ENCODE results near the gene CRYBB3.
"Not testable (repeated sequence)": the region's sequence is repeated elsewhere in the genome, so short reads cannot be mapped to it uniquely, and the experiment has no call there.

The CRYBB3 gene

DNA sequence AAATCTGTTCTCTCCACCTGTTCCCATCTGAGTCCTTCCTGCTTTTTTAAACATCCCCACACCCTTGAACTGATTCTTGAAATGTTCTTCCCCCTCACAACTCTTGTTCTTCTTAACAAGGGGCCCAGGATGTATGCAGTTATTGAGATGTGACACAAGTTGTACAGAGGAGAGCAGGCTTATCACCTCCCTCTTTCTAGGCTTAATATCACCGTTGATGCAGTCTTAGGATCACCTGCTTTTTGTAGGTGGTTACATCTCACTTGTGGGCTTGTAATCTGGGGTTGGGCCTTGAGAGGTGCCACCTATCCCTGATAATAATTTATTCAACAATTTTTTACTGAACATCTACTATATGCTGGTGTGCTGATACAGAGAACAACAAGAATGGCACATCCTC is 6.2 kb downstream of the CRYBB3 start:
- DNase-seq (ENCODE audit: low read depth) = no peak

DNA sequence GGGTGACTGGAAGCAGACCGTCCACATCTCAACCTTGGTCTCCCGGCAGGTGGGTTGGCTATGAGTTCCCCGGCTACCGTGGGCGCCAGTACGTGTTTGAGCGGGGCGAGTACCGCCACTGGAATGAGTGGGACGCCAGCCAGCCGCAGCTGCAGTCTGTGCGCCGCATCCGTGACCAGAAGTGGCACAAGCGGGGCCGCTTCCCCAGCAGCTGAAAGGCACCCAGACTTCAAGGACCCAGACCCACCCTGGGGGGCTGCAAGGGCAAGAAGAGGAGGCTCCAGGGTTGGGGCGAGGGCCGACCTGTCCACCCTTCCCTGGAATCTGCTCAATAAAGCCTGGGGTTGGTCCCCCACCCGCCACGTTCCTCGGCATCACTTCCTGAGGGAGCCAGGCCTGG is 7.3 kb downstream of the CRYBB3 start:
- no peak for DNase-seq (ENCODE audit: low read depth)

DNA sequence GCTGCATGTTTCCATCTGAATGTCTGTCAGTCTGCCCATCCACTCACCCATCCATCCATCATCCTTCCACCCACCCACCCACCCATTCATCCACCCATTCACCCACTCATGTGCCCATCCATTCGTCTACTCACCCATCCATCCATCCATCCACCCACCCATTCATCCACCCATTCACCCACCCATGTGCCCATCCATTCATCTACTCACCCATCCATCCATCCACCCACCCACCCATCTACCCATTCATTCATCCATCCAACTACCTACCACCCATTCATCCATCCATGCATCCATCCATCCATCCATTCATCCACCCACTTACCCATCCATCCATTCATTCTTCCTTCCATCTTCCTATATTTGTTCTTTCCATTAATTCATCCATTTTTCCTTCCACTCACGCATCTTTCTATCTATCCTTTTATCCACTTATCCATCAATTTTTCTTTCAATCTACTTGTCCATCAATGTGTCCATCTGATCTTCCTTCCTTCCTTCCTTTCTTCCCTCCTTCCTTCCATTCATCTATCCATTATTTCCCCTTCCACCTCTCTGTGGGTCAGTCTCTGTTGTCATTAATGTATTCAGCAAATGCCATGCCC is 8.0 kb downstream of the CRYBB3 start:
- no peak for DNase-seq (ENCODE audit: low read depth)

DNA sequence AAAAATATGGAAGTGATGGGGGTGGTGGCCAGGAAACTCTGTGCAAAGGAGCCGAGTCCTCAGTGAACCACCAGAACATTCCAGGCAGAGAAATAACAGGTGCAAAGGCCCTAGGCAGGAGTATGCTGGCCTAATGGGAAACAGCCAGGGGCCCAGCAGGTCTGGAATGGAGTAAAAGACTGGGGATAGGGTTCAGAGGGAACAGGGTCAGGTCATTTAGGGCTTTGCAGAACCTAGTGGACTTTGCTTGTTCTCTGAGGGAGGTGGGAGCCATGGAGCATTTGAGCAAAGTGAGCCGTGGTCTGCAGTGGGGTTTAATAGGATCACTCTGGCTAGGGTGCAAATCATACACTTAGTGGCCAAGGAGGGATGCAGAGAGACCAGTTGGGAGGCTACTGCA is 8.7 kb downstream of the CRYBB3 start:
- no peak for DNase-seq (ENCODE audit: low read depth)

DNA sequence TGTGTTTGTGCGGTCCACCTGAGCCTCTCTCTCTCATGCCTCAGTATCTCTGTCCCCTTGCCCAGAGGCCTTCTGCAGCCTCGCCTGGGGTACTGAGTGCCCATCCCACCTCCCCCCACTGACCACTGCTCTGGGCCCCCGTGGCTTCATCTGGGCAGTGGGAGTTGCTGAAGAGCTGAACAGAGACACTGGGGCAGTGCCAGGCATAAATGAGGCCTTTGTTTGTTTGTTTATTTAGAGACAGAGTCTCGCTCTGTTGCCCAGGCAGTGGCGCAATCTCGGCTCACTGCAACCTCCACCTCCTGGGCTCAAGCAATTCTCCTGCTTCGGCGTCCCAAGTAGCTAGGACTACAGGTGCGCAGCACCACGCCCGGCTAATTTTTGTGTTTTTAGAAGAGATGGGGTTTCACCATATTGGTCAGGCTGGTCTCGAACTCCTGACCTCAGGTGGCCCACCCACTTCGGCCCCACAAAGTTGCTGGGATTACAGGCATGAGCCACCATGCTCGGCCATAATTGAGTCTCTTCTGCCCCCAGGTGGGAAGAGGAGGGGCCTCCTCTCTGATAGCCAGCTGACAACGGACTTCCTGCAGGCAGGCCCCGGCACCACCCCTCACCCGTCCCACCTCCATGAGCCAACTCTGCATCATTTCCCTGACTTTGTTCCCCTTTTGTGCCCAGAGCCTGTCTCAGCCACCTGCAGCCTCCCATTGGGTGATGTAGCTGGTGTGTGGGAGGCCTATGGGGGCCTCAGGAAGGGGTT is 9.3 kb downstream of the CRYBB3 start:
- DNase-seq (ENCODE audit: low read depth) = no peak

DNA sequence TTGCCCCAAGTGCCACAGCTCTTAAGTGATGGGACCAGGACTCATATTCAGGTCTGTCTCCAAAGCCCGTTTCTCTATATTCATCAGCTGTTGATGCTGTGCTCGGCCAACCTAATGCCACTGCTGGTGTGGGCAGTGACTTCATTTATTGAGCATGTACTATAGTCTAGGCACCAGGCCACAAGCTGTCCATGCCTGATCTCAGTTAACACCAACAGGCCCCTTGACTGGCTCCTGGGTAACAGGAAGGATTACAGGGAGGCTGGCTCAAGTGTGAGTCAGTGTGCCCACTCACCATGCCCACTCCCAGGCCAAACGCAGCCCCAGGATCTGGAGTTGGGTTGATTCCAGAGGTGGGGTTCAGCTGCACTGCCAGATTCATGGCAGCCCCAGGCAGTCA is 11.1 kb downstream of the CRYBB3 start:
- no peak for DNase-seq (ENCODE audit: low read depth)

DNA sequence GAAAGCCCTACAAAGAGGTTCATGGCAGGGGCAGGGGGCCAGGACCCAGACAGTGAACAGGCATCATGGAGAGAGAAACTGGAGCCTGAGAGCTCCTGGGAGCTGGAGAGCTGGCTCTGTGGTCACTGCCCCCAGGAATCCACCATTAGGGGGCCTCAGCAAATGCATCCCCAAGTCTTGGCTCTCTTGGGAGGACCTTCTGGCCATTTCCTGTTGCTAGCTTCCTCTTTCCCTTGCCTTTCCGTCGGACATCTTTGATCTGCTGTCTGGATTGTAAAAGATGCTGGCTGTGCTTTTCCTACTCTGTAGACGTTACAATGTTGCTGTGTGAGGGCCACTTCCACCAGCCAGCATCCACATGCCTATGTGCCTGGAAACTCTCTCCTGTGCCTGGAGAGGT is 12.7 kb downstream of the CRYBB3 start:
- no peak for DNase-seq (ENCODE audit: low read depth)

DNA sequence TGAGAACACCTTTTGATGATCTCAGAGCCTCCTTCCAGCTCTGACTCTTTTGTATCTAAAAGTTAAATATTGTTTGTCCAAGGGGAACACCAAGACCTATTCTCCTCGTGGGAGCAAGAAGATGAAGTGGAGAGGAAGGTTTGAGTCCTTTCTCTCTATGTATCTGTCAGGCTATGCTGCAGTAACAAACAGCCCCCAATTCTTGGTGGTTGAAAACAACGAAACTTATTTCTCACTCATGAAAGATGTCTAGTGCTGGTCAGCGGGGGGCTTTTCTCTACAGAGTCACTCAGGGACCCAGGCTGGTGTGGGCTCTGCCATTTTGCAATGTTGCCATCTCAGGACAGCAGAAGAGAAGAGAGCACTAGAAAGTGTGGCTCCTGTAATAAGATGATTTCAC is 13.6 kb downstream of the CRYBB3 start:
- no peak for DNase-seq (ENCODE audit: low read depth)

DNA sequence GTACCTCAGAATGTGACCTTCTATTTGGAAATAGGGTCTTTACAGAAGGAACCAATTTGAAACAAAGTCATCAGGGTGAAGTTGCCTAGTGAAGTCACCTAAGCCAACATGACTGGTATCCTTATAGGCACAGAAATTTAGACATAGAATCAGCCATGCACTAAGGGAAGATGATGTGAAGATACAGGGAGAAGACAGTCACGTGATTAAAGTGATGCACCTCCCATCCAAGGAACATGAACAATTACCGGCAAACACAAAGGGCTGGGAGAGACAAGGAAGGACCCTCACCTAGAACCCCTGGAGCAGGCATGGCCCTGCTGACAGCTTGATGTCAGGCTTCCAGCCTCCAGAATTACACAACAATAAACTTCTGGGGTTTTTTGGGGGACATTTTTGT is 16.6 kb downstream of the CRYBB3 start:
- DNase-seq (ENCODE audit: low read depth) = no peak

DNA sequence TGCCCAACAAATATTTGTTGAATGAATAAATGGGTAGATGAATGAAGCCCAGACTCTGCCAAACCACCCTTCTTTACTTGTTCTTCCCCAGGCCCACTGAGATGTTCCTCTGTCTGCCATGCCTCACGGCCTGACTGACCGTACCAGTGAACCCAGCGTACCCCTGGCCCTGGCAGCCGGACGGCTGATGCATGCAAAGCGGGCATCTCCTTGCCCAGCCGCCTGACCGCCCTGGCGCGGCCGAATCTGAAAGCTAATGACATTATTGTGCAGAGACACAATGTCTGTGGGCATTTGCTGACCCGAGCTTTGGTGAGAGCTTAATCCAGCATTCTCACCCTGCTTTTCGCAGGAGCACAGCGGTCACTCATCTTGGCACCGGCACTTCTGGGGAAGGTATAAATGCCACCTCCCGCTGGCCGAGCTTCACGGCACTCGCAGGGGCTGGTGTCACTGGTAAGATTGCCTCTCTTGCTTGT is 19.6 kb downstream of the CRYBB3 start, which contains the start of gene CRYBB2:
Gene CRYBB2 (plus strand): TSS at position 429 of the 479 bp plus-strand sequence. CDS start 1,791 bp downstream, outside the sequence.
- no peak for DNase-seq (ENCODE audit: low read depth)

DNA sequence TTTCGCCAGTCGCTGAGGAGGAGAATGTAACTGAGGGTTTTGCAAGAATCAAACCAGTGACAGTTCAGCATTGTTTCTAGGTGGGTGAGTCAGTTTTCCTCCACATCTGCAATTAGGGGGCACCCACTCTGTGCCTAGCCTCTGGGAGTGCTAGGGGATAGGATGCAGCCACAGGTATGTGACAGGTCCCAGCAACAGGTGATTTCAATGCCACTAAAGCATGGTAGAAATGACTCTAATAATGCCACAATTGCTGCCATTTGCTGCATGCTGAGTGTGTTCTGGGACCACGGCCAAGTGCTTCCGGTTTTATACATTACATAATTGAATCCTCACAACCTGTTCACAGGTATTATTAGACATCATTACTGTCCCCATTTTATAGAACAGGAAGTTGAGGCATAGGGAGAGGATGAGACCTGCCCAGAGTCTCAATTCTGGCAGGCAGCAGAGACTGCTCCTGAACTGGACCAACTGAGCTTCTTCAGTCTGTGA is 20.3 kb downstream of the CRYBB3 start:
- no peak for DNase-seq (ENCODE audit: low read depth)

DNA sequence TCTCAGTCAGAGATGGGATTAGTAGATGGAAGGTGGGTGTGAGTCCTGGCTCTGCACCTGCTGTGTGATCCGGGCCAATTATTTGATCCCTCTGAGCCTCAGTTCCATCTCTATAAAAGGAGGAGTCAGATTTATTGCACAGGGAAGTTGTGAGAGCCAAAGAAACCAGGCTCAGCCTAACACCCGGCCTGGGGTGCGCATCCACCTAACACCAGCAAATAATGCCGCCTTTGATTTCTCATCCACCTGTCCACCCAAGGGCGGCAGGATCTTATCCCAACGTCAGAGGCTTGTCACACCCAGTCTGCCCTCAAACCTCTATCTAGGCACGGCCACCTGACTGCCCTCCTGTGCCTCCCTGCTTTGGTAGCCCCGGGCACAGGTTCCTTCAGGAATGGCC is 22.1 kb downstream of the CRYBB3 start:
- DNase-seq (ENCODE audit: low read depth) = no peak

DNA sequence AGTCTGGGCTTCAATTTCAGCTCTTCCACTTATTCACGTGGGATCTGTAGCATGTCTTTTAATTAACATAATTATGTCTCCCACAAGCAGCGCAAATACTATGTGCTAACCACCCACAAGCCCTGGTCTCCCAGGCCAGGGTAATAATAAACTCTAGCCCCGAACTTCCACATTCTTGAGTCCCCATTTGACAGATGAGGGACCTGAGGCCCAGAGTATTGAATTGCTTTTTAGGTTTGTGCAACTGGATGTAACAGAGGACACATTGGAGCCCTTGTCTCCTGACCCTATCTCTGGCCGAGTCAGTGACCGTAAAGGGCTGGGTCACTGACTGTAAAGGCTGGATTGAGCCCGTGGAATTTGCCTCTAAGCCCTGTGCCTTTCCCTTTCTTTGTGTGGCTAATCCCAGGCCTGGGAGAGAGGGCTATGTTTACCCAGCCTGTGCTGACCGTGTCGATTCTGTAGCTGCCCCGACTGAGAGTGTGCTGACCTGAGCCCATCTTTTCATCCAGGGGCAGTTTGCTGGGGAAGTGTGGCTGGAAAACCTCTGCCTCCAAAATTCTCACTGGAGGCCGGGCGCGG is 23.7 kb downstream of the CRYBB3 start:
- DNase-seq (ENCODE audit: low read depth) = no peak

DNA sequence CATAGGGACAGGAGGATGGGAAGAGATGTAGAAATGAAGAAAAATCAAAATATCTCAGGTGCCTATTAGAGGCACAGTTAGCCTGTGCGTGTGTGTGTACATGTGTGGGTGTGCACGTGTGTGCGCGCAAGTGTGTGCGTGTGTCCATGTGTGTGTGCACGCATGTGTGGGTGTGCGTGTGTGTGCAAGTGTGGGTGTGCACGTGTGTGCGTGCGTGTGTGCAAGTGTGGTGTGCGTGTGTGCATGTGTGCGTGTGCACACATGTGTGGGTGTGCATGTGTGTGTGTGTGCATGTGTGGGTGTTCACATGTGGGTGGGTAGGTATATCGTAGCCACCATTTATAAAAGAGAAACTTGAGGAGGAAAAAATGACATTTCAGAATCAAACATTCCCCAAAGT is 29.2 kb downstream of the CRYBB3 start:
- DNase-seq (ENCODE audit: low read depth) = no peak

DNA sequence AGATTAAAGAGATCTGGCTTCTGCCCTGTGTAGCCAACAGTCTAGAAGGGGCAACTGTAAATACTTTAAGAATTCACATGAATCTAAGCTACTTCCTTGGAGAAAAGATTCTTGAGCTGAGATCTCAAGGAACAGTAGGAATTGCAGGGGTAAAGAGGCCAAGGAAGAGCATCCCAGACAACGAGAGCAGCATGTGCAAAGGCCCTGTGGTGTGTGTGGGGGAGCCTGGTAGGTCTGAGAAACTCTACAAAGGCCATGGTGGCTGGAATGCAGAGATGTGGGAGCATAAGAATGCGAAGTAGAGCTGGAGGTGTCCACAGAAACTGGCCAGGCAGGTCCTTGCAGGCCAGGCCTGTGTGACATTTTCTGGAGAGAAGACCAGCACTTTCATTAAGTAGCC is 31.1 kb downstream of the CRYBB3 start:
- not testable (repeated sequence) for DNase-seq (ENCODE audit: low read depth)

DNA sequence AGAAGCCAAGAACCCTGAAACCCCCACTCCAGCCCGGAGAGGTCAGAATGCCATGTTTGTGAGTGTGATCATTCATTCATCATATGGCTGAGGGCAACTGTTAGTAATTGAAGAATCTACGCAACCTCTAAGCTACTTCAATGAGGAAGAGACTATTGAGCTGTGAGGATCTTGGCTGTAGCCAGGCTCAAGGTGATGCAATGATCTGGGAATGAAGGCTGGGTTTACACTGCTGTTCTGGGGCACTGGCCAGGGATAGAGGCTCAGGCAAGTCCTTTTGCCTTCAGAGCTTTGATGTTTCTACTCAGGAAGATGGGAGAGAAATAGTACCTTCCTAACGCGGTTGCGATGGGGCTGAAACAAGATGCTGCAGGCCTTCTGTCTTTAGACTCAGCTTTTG is 32.6 kb downstream of the CRYBB3 start:
- DNase-seq (ENCODE audit: low read depth) = no peak

DNA sequence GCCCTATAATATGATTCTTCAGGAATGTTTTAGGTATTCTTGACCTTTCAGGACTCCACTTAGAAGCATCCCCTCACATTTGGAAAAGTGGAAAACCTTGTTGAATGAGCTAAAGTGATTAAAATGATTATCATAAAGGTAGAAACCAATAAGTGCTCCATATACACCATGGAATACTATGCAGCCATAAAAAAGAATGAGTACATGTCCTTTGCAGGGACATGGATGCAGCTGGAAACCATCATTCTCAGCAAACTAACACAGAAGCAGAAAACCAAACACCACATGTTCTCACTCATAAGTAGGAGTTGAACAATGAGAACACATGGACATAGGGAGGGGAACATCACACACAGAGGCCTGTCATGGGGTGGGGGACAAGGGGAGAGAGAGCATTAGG is 34.0 kb downstream of the CRYBB3 start:
- not testable (repeated sequence) for DNase-seq (ENCODE audit: low read depth)

DNA sequence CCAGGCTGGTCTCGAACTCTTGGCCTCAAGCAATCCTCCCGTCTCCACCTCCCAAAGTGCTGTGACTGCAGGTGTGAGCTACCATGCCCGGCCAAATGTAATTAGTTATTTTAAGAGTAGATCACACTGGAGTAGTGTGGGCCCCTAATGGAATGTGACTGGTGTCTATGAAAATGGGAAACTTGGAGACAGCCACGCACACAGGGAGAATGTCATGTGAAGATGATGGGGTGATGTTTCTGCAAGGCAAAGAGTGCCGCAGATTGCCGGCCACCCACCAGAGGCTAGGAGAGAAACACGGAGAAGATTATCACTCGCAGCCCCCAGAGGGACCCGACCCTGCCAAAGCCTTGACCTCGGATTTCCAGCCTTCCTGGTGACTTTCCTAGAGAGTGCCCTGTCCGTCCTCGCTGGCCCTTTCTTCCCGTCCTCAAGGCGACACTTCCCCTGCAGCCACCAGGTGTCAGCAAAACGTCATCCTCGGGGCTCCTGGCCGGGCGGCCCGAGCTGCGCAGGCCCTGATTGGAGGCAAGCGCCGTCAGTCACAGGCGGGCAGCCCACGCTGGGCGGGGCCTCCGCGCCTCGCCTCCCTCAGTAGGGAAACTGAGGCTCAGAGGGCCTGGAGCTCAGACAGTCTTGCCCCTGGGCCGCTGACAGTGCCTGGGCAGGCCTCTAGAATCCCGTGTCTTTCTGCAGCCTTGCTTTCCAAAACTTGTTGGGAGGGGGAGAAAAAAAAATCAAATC is 36.1 kb downstream of the CRYBB3 start:
- DNase-seq (ENCODE audit: low read depth) = peak; percentile 3

DNA sequence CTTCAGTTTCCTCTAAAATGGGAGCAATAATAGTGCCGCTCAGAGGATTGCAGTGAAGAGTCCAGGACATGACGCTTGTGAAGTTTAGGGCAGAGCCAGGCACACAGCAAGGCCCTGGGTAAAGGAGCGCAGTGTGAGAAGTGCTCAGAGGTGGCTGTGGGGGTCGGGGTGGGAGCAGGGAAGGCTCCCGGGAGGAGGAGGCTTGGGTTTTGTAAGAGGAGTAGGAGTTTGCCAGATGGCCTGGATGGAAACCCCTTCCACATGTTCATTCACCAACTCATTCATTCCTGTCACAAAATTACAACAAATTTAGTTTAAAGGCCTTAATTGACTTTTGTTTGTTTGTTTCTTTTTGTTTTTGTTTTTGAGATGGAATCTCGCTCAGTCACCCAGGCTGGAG is 36.8 kb downstream of the CRYBB3 start:
- DNase-seq (ENCODE audit: low read depth) = no peak

DNA sequence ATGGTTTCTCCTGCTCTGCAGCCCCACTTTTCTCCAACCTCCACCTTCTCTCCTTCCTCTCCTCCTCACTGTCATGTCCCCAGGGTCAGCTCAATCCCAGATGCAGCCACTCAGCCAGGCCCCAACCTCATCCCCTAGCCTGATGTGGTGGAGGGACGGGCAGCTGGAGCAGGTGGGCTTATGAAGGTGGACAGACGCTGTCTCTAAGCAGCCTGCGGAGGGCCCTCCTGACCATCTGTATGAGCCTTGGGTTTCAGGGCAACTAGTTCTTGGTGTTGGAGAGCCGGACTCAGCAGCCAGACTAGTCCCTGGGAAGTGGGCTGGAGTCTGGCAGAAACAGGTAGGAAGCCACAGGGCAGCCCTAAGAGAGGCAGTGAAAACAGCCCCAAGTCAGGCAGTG is 37.8 kb downstream of the CRYBB3 start:
- no peak for DNase-seq (ENCODE audit: low read depth)

DNA sequence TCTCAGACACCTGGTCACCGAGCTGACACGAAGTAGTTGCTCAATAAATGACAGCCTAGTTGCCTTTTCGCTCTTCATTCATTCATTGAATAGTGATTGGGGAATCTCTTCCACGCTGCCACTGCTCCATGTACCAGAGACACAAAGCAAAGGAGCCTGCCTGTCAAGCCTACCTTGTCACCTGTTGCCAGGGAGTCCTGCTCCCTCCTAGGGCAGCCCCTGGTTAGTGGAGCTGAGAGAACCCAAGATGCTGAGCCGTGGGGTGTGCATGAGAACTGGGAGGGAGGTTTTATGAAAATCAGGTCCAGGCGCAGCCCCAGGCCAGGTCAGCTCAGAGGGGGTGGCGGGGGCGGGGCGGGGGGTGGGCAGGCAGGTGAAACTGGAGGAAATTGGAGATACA is 38.4 kb downstream of the CRYBB3 start:
- DNase-seq (ENCODE audit: low read depth) = not testable (repeated sequence)

DNA sequence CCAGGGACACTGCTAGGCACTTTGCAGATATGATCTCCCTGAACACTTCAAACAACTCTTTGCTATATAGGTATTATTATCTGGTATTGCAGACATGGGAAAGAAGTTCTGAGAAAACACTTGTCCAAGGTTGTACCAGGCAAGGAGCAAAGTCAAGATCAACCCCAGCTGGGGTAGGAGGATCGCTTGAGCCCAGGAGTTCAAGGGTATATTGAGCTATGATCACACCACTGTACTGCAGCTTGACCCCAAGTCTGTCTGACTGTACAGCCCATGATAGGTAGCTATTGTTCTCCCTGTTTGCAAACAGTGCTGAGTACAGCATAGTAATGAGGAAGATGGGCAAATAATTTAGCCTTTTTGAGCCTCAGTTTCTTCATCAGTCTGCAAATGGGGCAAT is 55.5 kb downstream of the CRYBB3 start:
- DNase-seq (ENCODE audit: low read depth) = not testable (repeated sequence)

Measured in stimulated activated CD8-positive, alpha-beta memory T cell treated with anti-CD3 and anti-CD28 coated beads, Interleukin-12 subunit alpha, Interleukin-12 subunit beta, amount 100 ng/mL, for 4 hours (primary cell).